ENCODE data around the gene PDZD4.

DNA sequence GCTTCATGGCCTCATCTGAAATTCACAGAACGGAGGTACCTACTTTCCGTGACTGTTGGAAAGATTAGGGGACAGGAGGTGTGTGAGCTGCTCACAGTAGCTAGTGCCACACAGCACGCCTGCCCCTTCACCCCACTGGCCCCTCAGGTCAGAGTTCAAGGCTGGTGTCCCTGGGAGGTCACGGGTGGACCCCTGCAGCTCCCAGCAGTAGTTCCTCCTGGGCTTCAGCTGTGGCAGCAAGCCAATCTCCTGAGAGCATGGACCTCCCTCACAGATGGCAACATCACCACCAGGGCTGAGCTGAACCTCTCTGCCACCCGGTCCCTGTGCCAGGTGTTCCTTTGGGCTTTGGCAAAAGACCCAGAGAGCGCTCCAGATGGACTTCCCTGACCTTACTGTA lies 38.0 kb downstream of the PDZD4 start:
- TF ChIP-seq CHD1 (IDR thresholded peaks at IDR 0.05; ENCODE audit: low read depth, low read length) (no peak), POLR2A (IDR thresholded peaks at IDR 0.05; ENCODE audit: low read depth, low read length) (no peak), BHLHE40 (IDR thresholded peaks at IDR 0.05; ENCODE audit: low read depth, low read length) (no peak), USF2 (IDR thresholded peaks at IDR 0.05; ENCODE audit: low read depth, low read length) (no peak), RFX5 (IDR thresholded peaks at IDR 0.05; ENCODE audit: low read depth, low read length) (no peak), SMC3 (IDR thresholded peaks at IDR 0.05; ENCODE audit: low read depth, low read length) (no peak), RAD21 (IDR thresholded peaks at IDR 0.05; ENCODE audit: low read length) (no peak), ELK1 (IDR thresholded peaks at IDR 0.05; ENCODE audit: borderline replicate concordance, low read depth, low read length) (no peak), MAFK (IDR thresholded peaks at IDR 0.05; ENCODE audit: low read depth, low read length) (no peak), CEBPB (IDR thresholded peaks at IDR 0.05; ENCODE audit: low read depth, low read length) (no peak), NFE2L2 (IDR thresholded peaks at IDR 0.05; ENCODE audit: low read depth, low read length) (no peak), RCOR1 (IDR thresholded peaks at IDR 0.05; ENCODE audit: insufficient replicate concordance, low read length) (no peak), MAZ (IDR thresholded peaks at IDR 0.05; ENCODE audit: borderline replicate concordance, low read depth, low read length) (no peak)
- TF ChIP-seq, protein P1, sequence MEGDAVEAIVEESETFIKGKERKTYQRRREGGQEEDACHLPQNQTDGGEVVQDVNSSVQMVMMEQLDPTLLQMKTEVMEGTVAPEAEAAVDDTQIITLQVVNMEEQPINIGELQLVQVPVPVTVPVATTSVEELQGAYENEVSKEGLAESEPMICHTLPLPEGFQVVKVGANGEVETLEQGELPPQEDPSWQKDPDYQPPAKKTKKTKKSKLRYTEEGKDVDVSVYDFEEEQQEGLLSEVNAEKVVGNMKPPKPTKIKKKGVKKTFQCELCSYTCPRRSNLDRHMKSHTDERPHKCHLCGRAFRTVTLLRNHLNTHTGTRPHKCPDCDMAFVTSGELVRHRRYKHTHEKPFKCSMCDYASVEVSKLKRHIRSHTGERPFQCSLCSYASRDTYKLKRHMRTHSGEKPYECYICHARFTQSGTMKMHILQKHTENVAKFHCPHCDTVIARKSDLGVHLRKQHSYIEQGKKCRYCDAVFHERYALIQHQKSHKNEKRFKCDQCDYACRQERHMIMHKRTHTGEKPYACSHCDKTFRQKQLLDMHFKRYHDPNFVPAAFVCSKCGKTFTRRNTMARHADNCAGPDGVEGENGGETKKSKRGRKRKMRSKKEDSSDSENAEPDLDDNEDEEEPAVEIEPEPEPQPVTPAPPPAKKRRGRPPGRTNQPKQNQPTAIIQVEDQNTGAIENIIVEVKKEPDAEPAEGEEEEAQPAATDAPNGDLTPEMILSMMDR (conservative IDR thresholded peaks at IDR 0.05; ENCODE audit: low read depth, low read length) = no peak

All from IMR-90 (cell line).